IPS DF 6.9 (cell line): Measurements from ENCODE around the gene ATP8B1.

Experiments used
- DNase-seq: peaks from one replicate; pipeline ENCODE4 v3.0.0-alpha.2; 2013; ENCODE audit warnings: low read depth, low spot score
- H3K27ac ChIP-seq: one replicate; pipeline ENCODE4 v1.5.1; 2013; ENCODE audit warnings: low read length, control low read depth
- H3K27me3 ChIP-seq: 2 replicates; pipeline ENCODE4 v1.6.1; 2013; ENCODE audit warnings: mild to moderate bottlenecking, low read length; ENCODE audit not compliant: control insufficient read depth, insufficient read depth
- H3K36me3 ChIP-seq: 2 replicates; pipeline ENCODE4 v1.6.1; 2013; ENCODE audit warnings: low read length; ENCODE audit not compliant: control insufficient read depth, insufficient read depth
- H3K4me1 ChIP-seq: 2 replicates; pipeline ENCODE4 v1.6.1; 2013; ENCODE audit warnings: low read length; ENCODE audit not compliant: control insufficient read depth, insufficient read depth
- H3K4me3 ChIP-seq: 2 replicates; pipeline ENCODE4 v1.5.1; 2013; ENCODE audit warnings: mild to moderate bottlenecking, low read length
- H3K9me3 ChIP-seq: 2 replicates; pipeline ENCODE4 v1.6.1; 2013; ENCODE audit warnings: low read length, inconsistent platforms; ENCODE audit not compliant: control insufficient read depth, insufficient read depth
- WGBS: extraction: QIAGEN DNeasy Blood & Tissue Kit; methylation state at CpG from one replicate; pipeline ENCODE4 v1.1.7; 2013; ENCODE audit warnings: mixed read lengths, missing lambda C conversion rate; ENCODE audit not compliant: insufficient read length, insufficient coverage; 5-methylcytosine and 5-hydroxymethylcytosine counted together

The ATP8B1 gene

DNA sequence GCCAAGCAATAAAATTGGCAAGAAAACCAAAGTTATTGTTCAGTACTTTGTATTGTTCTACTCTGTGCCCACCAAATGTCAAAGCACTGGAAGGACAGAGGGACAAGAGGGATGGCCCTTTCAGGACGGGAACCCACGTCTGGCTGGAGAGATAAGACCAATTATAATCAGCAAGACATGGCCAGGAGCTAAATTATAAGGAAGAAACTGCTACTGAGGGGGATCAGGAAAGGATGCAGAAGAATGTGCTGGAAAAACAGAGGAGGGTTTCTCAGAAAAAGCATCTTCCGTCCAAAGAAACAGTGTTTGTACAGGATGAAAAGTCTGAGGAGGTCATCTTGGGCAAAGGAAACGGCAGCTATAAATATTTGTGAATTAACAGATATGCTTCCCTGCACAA, 135.1 kb downstream of the ATP8B1 start:
- Histone ChIP-seq H3K4me1 (no peaks in the 10 kb centered on the region), H3K27me3 (no peaks in the 10 kb centered on the region), H3K4me3 (no peak overlapping the region), H3K36me3 (no peaks in the 10 kb centered on the region), H3K9me3 (no peaks in the 10 kb centered on the region), H3K27ac (no peak overlapping the region)
- DNase-seq = no peak
- no CpG with 5 or more reads among the region's 4 CpGs for WGBS

- H3K4me1 ChIP-seq = no peaks in the 10 kb centered on the region
- no CpG with 5 or more reads among the region's 6 CpGs for whole genome bisulfite sequencing
- DNase-seq = no peak
- H3K9me3 ChIP-seq = no peaks in the 10 kb centered on the region
- no peak overlapping the region for H3K27ac ChIP-seq
- no peaks in the 10 kb centered on the region for H3K27me3 ChIP-seq
- H3K4me3 ChIP-seq = no peak overlapping the region
- H3K36me3 ChIP-seq = no peaks in the 10 kb centered on the region
Measured at GRCh38 chr18:57666818-57667497, 136.2 kb downstream of the ATP8B1 start.

- H3K27ac ChIP-seq = no peak overlapping the region
- no peaks in the 10 kb centered on the region for H3K9me3 ChIP-seq
- no peak for DNase-seq
- no peaks in the 10 kb centered on the region for H3K27me3 ChIP-seq
- H3K4me1 ChIP-seq = no peaks in the 10 kb centered on the region
- no peaks in the 10 kb centered on the region for H3K36me3 ChIP-seq
- no peak overlapping the region for H3K4me3 ChIP-seq
- no CpG with 5 or more reads among the region's 2 CpGs for whole genome bisulfite sequencing
Measured at GRCh38 chr18:57664568-57665165, 138.4 kb downstream of the ATP8B1 start.

GRCh38 chr18:57660961-57661360, 142.2 kb downstream of the ATP8B1 start:
- H3K4me1 ChIP-seq = no peaks in the 10 kb centered on the region
- WGBS = no CpG with 5 or more reads among the region's 11 CpGs
- no peaks in the 10 kb centered on the region for H3K9me3 ChIP-seq
- no peak overlapping the region for H3K4me3 ChIP-seq
- no peaks in the 10 kb centered on the region for H3K36me3 ChIP-seq
- no peak overlapping the region for H3K27ac ChIP-seq
- no peak for DNase-seq
- no peaks in the 10 kb centered on the region for H3K27me3 ChIP-seq

- Histone ChIP-seq H3K27ac (no peak overlapping the region), H3K9me3 (no peaks in the 10 kb centered on the region), H3K36me3 (no peaks in the 10 kb centered on the region), H3K4me3 (no peak overlapping the region), H3K27me3 (no peaks in the 10 kb centered on the region), H3K4me1 (no peaks in the 10 kb centered on the region)
- DNase-seq = no peak
- no CpG with 5 or more reads among the region's 11 CpGs for WGBS
Measured at GRCh38 chr18:57659460-57660102, 143.5 kb downstream of the ATP8B1 start.

DNA sequence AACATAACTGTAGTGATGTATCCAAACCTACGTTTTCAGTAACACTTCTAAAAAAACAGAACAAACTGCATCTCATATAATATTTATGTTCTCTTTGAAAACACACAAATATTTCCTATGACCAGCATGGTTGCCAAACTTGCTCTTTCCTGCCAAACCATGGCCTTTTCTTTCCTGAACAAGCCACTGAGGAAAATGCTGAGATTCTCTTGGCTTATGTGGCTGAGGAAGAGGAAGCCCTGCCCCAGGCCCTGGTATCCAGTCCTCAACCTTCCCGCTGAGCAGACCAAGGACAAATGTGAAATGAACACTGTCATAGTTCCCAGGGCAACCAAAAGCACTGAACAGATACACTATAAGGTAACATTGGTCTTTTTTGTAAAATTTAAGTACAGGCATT, 145.6 kb downstream of the ATP8B1 start:
- no peak for DNase-seq
- Histone ChIP-seq H3K27ac (no peak overlapping the region), H3K27me3 (no peaks in the 10 kb centered on the region), H3K4me1 (no peaks in the 10 kb centered on the region), H3K9me3 (no peaks in the 10 kb centered on the region), H3K36me3 (no peaks in the 10 kb centered on the region), H3K4me3 (no peak overlapping the region)
- WGBS = no CpG with 5 or more reads among the region's 2 CpGs

- no peaks in the 10 kb centered on the region for H3K36me3 ChIP-seq
- DNase-seq = no peak
- no peak overlapping the region for H3K4me3 ChIP-seq
- no peaks in the 10 kb centered on the region for H3K27me3 ChIP-seq
- WGBS = no CpG with 5 or more reads among the region's 2 CpGs
- no peaks in the 10 kb centered on the region for H3K9me3 ChIP-seq
- no peaks in the 10 kb centered on the region for H3K4me1 ChIP-seq
- no peak overlapping the region for H3K27ac ChIP-seq
Measured at GRCh38 chr18:57655740-57656139, 147.4 kb downstream of the ATP8B1 start.

GRCh38 chr18:57651914-57652313, 151.2 kb downstream of the ATP8B1 start:
- Histone ChIP-seq H3K4me3 (no peak overlapping the region), H3K27ac (no peak overlapping the region), H3K4me1 (no peaks in the 10 kb centered on the region), H3K27me3 (no peaks in the 10 kb centered on the region), H3K9me3 (no peaks in the 10 kb centered on the region), H3K36me3 (no peaks in the 10 kb centered on the region)
- DNase-seq = no peak

DNA sequence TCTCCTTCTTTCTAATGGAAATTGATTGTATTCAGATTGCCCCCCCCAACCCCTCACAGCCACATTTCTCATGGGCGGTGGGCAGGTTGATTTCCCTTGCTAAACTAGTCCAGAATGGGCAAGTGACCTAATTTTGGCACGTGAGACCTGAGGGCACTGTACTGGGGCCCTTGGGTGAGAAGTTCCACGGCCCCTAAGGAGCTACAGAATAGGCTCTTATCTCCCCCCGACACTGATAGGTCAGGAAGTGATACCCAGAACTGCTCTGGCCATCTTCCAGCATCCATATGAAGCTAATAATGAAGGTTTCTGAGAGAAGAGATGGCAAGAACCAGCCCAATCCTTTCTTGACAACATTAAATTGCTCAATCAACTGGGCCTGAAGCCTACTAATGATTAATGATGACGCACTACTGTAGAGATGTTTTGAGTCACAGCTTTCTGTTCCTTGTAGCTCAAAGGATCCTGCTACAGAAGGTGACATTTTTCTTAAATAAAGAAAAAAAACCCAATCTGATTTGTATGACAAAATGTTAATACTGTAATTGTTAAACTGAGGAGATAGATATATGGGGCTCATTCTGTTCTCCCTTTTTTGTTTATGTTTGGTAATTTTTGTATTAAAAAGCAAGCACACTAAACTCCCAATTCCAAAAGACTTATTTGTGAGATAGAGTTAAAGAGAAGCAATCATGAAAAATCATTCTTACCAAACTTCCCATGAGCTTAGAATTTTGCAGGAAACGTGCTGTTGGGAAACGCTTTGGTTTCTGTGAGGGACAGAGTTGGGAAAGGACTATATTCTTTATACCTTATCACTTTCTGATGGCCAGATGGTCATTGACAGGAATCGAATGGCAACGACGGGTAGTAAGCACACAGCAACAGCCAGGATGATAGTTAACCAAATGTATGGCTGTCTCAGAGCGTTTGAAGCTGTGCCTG, 153.3 kb downstream of the ATP8B1 start:
- whole genome bisulfite sequencing = no CpG with 5 or more reads among the region's 11 CpGs
- no peaks in the 10 kb centered on the region for H3K27me3 ChIP-seq
- no peak overlapping the region for H3K4me3 ChIP-seq
- no peaks in the 10 kb centered on the region for H3K36me3 ChIP-seq
- H3K27ac ChIP-seq = no peak overlapping the region
- no peak for DNase-seq
- no peaks in the 10 kb centered on the region for H3K9me3 ChIP-seq
- no peaks in the 10 kb centered on the region for H3K4me1 ChIP-seq

- no peak overlapping the region for H3K4me3 ChIP-seq
- no CpG with 5 or more reads among the region's 32 CpGs for WGBS
- no peaks in the 10 kb centered on the region for H3K4me1 ChIP-seq
- H3K27ac ChIP-seq = no peak overlapping the region
- DNase-seq = no peak
- no peaks in the 10 kb centered on the region for H3K27me3 ChIP-seq
- no peaks in the 10 kb centered on the region; the same call in 1 of the 2 replicates for H3K36me3 ChIP-seq
- no peaks in the 10 kb centered on the region for H3K9me3 ChIP-seq
Measured at GRCh38 chr18:57648414-57648813, 154.7 kb downstream of the ATP8B1 start.
